ENCODE results near the gene MICAL2.

Gene MICAL2

DNA sequence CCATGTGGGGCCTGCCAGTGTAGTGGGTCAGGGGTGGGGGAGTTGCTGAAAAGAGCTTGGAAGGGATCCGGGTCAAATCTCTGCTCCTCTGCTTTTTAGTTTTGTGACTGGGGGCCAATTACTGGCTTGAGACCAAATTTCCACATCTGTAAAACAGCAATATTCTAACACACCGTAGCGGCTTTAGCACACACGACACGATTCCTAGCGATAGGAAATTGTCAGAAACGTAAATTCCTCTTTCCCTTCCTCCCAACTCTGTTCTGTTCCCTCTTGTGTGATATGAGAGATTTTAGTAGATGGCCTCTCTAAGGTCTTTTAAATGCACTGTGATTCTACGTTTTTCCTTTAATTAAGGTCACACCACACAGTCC is 71.9 kb downstream of the MICAL2 start:
- Histone ChIP-seq H3K36me3 (ENCODE audit: control insufficient read depth in 4 of 4, insufficient read depth in 4 of 4, low read length in 3 of 4) (no peaks in the 10 kb centered on the region), H3K9me3 (ENCODE audit: control extremely low read depth in 1 of 5, control insufficient read depth in 4 of 5, insufficient read depth in 2 of 5, low read depth in 1 of 5, low read length in 4 of 5) (no peaks in the 10 kb centered on the region), H3K4me3 (ENCODE audit: control insufficient read depth in 1 of 7, extremely low read depth in 1 of 7, insufficient read depth in 4 of 7, low read depth in 2 of 7, low read length in 6 of 7) (no peak overlapping the region), H3K27ac (ENCODE audit: insufficient read depth in 1 of 2, low read depth in 1 of 2, low read length in 2 of 2, poor library complexity in 1 of 2, severe bottlenecking in 2 of 2) (no peak overlapping the region), H3K4me1 (ENCODE audit: control extremely low read depth in 1 of 4, control insufficient read depth in 4 of 4, insufficient read depth in 4 of 4, low read length in 3 of 4) (peaks cover 0 to 24% (median 6%) of the 10 kb centered on the region in 4 experiments), H3K27me3 (replicated peaks in 2 of 5; ENCODE audit: control insufficient read depth in 4 of 5, insufficient read depth in 5 of 5, low read length in 4 of 5) (no peaks in the 10 kb centered on the region)
- CTCF ChIA-PET = interaction anchor here (0.7 to 1.9 kb wide), 6 partner anchors 9 to 54 kb away, joined by 3 to 6 read pairs (median 4); no protein-coding TSS in a partner anchor
- 100% methylated on average over 2 of the region's 8 CpGs for WGBS (ENCODE audit: insufficient coverage)
- DNase-seq = no peak
- POLR2A ChIA-PET = interaction anchor here (0.6 kb wide), 1 partner anchor 69 kb away, joined by 6 read pairs; no protein-coding TSS in a partner anchor

DNA sequence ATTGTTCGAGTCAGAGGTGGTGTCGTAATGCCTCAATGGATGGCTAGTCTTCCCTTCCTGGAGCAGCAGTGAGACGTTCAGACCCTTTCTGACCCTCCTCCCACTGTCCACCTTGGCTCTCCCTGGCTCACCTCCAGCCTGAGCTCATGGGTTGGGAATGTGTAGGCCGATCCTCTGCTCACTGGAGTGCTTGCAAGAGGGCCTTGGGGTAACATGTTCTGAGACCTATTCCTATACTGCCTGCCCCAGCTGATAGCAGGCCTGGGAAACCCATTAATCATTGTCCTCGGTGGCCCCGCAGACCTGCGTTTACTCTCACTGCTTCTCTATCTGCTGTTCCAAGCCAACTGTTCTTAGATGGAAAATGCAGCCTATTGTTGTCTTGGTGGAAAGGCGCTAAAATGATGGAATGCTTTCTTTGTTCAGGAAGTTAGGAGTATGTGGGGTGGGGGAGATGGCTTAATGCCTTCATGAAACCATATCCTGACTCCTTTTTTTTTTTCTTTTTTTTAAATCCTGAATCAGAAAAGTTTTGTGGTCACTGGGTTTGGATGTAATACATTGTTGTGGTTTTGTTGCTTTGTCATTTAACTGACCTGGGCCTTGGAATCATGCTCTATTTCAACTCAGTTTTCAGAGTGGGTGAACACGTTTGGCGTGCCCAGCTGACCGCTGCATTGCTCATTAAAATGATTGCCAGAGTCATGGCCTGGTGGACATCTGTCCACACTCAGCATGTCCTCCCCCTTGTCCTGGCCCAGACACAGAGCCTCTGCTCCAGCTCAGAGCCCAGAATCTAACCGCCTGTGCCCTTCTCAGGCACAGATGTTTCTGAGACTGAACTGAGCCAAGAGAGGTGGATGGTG is 72.5 kb downstream of the MICAL2 start:
- H3K4me3 ChIP-seq (ENCODE audit: control insufficient read depth in 1 of 7, extremely low read depth in 1 of 7, insufficient read depth in 4 of 7, low read depth in 2 of 7, low read length in 6 of 7) = no peak overlapping the region
- no peaks in the 10 kb centered on the region for H3K9me3 ChIP-seq (ENCODE audit: control extremely low read depth in 1 of 5, control insufficient read depth in 4 of 5, insufficient read depth in 2 of 5, low read depth in 1 of 5, low read length in 4 of 5)
- POLR2A ChIA-PET = interaction anchor here (0.6 kb wide), 1 partner anchor 68 kb away, joined by 6 read pairs; no protein-coding TSS in a partner anchor
- WGBS (ENCODE audit: insufficient coverage) = 82% methylated on average over 11 of the region's 12 CpGs
- no peaks in the 10 kb centered on the region for H3K27me3 ChIP-seq (replicated peaks in 2 of 5; ENCODE audit: control insufficient read depth in 4 of 5, insufficient read depth in 5 of 5, low read length in 4 of 5)
- no peaks in the 10 kb centered on the region for H3K36me3 ChIP-seq (ENCODE audit: control insufficient read depth in 4 of 4, insufficient read depth in 4 of 4, low read length in 3 of 4)
- CTCF ChIA-PET = interaction anchor here (0.7 to 2.7 kb wide), 5 partner anchors 9 to 54 kb away, joined by 3 to 6 read pairs (median 6); no protein-coding TSS in a partner anchor
- H3K27ac ChIP-seq (ENCODE audit: insufficient read depth in 1 of 2, low read depth in 1 of 2, low read length in 2 of 2, poor library complexity in 1 of 2, severe bottlenecking in 2 of 2) = no peak overlapping the region
- H3K4me1 ChIP-seq (ENCODE audit: control extremely low read depth in 1 of 4, control insufficient read depth in 4 of 4, insufficient read depth in 4 of 4, low read length in 3 of 4) = peaks cover 0 to 21% (median 6%) of the 10 kb centered on the region in 4 experiments
- DNase-seq = peak in 2 of 3 donors; percentile 46 to 66

DNA sequence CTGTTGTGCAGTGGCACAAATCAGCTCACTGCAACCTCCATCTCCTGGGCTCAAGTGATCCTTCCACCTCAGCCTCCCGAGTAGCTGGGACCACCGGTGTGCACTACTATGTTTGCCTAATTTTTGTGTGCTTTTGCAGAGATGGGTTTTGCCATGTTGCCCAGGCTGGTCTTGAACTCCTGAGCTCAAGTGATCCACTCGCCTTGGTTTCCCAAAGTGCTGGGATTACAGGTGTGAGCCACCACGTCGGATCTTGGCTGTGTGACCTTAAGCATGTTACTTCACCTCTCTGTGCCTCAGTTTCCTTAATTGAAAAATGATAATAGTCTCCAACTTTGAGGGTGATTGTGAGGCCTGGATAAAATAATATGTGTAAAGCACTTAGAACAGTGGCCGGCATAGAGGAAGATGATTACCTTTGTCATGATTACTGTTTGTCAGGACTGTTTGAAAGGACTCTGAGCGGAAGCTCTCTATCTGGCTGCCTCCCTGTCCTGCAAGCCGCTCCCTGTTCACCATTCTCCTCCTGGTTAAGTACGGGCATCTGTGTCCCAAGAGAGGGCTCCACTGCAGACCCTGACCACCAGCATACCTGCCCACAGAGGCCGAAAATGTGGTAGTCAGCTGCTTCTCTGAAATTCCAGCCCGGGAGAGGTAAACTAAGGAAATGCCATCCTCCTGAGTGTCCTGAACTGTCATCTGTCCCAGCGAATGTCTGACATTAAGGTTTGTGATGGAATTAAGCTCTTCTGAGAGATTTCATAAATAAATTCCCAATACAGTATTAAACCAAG is 73.6 kb downstream of the MICAL2 start:
- H3K27ac ChIP-seq (ENCODE audit: insufficient read depth in 1 of 2, low read depth in 1 of 2, low read length in 2 of 2, poor library complexity in 1 of 2, severe bottlenecking in 2 of 2) = no peak overlapping the region
- WGBS (ENCODE audit: insufficient coverage) = 96% methylated on average over 6 of the region's 12 CpGs
- POLR2A ChIA-PET = interaction anchor here (0.6 kb wide), 1 partner anchor 26 kb away, joined by 4 read pairs; no protein-coding TSS in a partner anchor

DNA sequence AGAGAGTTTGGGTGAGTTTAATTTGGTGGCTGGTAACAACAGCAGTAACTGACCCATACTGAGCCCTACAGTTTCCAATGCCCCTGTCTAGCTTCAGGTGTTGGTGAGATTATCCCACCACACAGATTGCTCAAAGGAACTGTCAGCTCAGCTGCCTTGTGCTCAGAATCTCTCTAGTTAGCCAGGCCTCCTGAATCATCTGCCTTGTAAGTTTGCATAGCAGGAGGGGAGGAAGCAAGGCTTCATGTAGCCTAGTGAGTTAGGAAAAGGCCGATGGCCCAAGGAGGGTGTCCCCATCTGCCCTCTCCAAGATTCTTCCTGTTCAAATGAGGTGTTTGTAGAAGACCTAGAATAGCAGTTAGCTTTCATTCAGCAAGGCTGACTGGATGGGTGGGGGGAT is 74.3 kb downstream of the MICAL2 start:
- Histone ChIP-seq H3K27me3 (replicated peaks in 2 of 5; ENCODE audit: control insufficient read depth in 4 of 5, insufficient read depth in 5 of 5, low read length in 4 of 5) (no peaks in the 10 kb centered on the region), H3K36me3 (ENCODE audit: control insufficient read depth in 4 of 4, insufficient read depth in 4 of 4, low read length in 3 of 4) (no peaks in the 10 kb centered on the region), H3K9me3 (ENCODE audit: control extremely low read depth in 1 of 5, control insufficient read depth in 4 of 5, insufficient read depth in 2 of 5, low read depth in 1 of 5, low read length in 4 of 5) (no peaks in the 10 kb centered on the region), H3K27ac (ENCODE audit: insufficient read depth in 1 of 2, low read depth in 1 of 2, low read length in 2 of 2, poor library complexity in 1 of 2, severe bottlenecking in 2 of 2) (no peak overlapping the region), H3K4me3 (ENCODE audit: control insufficient read depth in 1 of 7, extremely low read depth in 1 of 7, insufficient read depth in 4 of 7, low read depth in 2 of 7, low read length in 6 of 7) (no peak overlapping the region), H3K4me1 (ENCODE audit: control extremely low read depth in 1 of 4, control insufficient read depth in 4 of 4, insufficient read depth in 4 of 4, low read length in 3 of 4) (peaks cover 0 to 13% (median 6%) of the 10 kb centered on the region in 4 experiments)
- CTCF ChIA-PET = interaction anchor here (1.0 to 2.7 kb wide), 7 partner anchors 13 to 52 kb away, joined by 3 to 6 read pairs (median 5); no protein-coding TSS in a partner anchor
- WGBS (ENCODE audit: insufficient coverage) = no CpG with 5 or more reads among the region's 1 CpG
- no peak for DNase-seq
- POLR2A ChIA-PET = interaction anchor here (0.6 kb wide), 1 partner anchor 25 kb away, joined by 4 read pairs; no protein-coding TSS in a partner anchor

More for the DNA sequence above, 73.6 kb downstream of the MICAL2 start:
- Histone ChIP-seq H3K9me3 (ENCODE audit: control extremely low read depth in 1 of 5, control insufficient read depth in 4 of 5, insufficient read depth in 2 of 5, low read depth in 1 of 5, low read length in 4 of 5) (no peaks in the 10 kb centered on the region), H3K4me1 (ENCODE audit: control extremely low read depth in 1 of 4, control insufficient read depth in 4 of 4, insufficient read depth in 4 of 4, low read length in 3 of 4) (peaks cover 0 to 18% (median 6%) of the 10 kb centered on the region in 4 experiments), H3K4me3 (ENCODE audit: control insufficient read depth in 1 of 7, extremely low read depth in 1 of 7, insufficient read depth in 4 of 7, low read depth in 2 of 7, low read length in 6 of 7) (no peak overlapping the region), H3K27me3 (replicated peaks in 2 of 5; ENCODE audit: control insufficient read depth in 4 of 5, insufficient read depth in 5 of 5, low read length in 4 of 5) (no peaks in the 10 kb centered on the region), H3K36me3 (ENCODE audit: control insufficient read depth in 4 of 4, insufficient read depth in 4 of 4, low read length in 3 of 4) (no peaks in the 10 kb centered on the region)
- CTCF ChIA-PET = interaction anchor here (1.4 to 2.7 kb wide), 3 partner anchors 13 to 53 kb away, joined by 5 to 6 read pairs (median 6); no protein-coding TSS in a partner anchor
- DNase-seq = no peak

DNA sequence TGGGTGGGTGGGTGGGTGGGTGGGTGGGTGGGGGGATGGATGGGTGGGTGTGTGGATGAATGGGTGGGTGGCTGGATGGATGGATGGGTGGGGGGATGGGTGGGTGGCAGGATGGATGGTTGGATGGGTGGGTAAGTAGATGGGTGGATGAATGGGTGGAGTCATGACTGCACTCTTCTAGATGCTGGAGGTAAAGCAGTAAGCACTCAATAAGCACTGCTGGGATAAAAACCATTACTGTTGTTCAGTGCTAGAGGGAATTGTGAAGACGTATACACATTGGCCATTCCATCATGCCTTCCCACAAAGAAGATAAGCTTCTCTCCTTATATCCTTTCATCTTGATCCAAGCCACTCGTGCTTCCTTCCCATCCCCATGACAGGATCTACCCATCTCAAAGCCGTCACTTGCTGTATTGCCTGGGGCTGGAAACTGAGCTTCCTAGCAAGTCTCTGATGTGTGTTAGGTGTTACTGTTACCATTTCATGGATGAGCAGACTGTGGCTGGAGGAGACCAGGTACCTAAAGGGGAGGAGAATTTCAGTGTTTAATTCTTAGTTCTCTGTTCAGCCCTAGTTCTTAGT is 74.8 kb downstream of the MICAL2 start:
- Histone ChIP-seq H3K9me3 (ENCODE audit: control extremely low read depth in 1 of 5, control insufficient read depth in 4 of 5, insufficient read depth in 2 of 5, low read depth in 1 of 5, low read length in 4 of 5) (no peaks in the 10 kb centered on the region), H3K4me1 (ENCODE audit: control extremely low read depth in 1 of 4, control insufficient read depth in 4 of 4, insufficient read depth in 4 of 4, low read length in 3 of 4) (peaks cover 0 to 13% (median 6%) of the 10 kb centered on the region in 4 experiments), H3K4me3 (ENCODE audit: control insufficient read depth in 1 of 7, extremely low read depth in 1 of 7, insufficient read depth in 4 of 7, low read depth in 2 of 7, low read length in 6 of 7) (no peak overlapping the region), H3K36me3 (ENCODE audit: control insufficient read depth in 4 of 4, insufficient read depth in 4 of 4, low read length in 3 of 4) (no peaks in the 10 kb centered on the region), H3K27me3 (replicated peaks in 2 of 5; ENCODE audit: control insufficient read depth in 4 of 5, insufficient read depth in 5 of 5, low read length in 4 of 5) (no peaks in the 10 kb centered on the region), H3K27ac (ENCODE audit: insufficient read depth in 1 of 2, low read depth in 1 of 2, low read length in 2 of 2, poor library complexity in 1 of 2, severe bottlenecking in 2 of 2) (no peak overlapping the region)
- DNase-seq = no peak
- ChIA-PET POLR2A (interaction anchor here (0.6 kb wide), 1 partner anchor 25 kb away, joined by 4 read pairs; no protein-coding TSS in a partner anchor), CTCF (interaction anchor here (1.0 to 2.7 kb wide), 8 partner anchors 12 to 58 kb away, joined by 3 to 6 read pairs (median 4); no protein-coding TSS in a partner anchor)
- 100% methylated on average over 1 of the region's 3 CpGs for WGBS (ENCODE audit: insufficient coverage)

DNA sequence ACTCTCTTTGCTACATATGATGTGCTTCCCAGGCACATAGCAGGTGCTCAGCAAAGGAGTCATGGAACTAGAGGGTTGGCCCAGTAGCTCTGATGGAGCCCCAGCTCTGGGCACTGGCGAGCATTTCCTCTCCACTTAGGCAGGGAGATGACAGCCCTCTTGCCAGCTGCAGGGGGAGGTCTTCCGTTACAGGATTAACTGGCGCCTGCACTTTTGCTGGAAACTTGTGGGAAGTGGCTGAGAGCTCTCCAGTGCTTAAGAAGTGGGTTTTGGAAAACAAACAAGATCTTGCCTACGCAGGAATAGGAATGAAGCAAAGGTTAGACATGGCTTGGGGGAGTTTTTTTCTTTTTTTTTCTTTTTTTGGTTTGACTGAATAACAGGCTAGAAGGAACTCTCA is 75.5 kb downstream of the MICAL2 start:
- no peaks in the 10 kb centered on the region for H3K36me3 ChIP-seq (ENCODE audit: control insufficient read depth in 4 of 4, insufficient read depth in 4 of 4, low read length in 3 of 4)
- no peak for DNase-seq
- POLR2A ChIA-PET = no interaction called here

More for the DNA sequence above, 75.5 kb downstream of the MICAL2 start:
- Histone ChIP-seq H3K4me1 (ENCODE audit: control extremely low read depth in 1 of 4, control insufficient read depth in 4 of 4, insufficient read depth in 4 of 4, low read length in 3 of 4) (peaks cover 0 to 13% (median 6%) of the 10 kb centered on the region in 4 experiments), H3K9me3 (ENCODE audit: control extremely low read depth in 1 of 5, control insufficient read depth in 4 of 5, insufficient read depth in 2 of 5, low read depth in 1 of 5, low read length in 4 of 5) (no peaks in the 10 kb centered on the region), H3K27me3 (replicated peaks in 2 of 5; ENCODE audit: control insufficient read depth in 4 of 5, insufficient read depth in 5 of 5, low read length in 4 of 5) (no peaks in the 10 kb centered on the region), H3K27ac (ENCODE audit: insufficient read depth in 1 of 2, low read depth in 1 of 2, low read length in 2 of 2, poor library complexity in 1 of 2, severe bottlenecking in 2 of 2) (no peak overlapping the region), H3K4me3 (ENCODE audit: control insufficient read depth in 1 of 7, extremely low read depth in 1 of 7, insufficient read depth in 4 of 7, low read depth in 2 of 7, low read length in 6 of 7) (no peak overlapping the region)
- CTCF ChIA-PET = interaction anchor here (1.0 to 2.7 kb wide), 5 partner anchors 19 to 57 kb away, joined by 3 to 6 read pairs (median 4); no protein-coding TSS in a partner anchor
- whole genome bisulfite sequencing (ENCODE audit: insufficient coverage) = 75% methylated on average over 3 of the region's 4 CpGs

Measured in common myeloid progenitor, CD34-positive (primary cell).